ENCODE results near the gene TCF7L2. TPM values are rescaled to one million over a fixed set of nuclear protein-coding genes. Genes with fewer than 3 reads are reported as not detected.

TCF7L2 gene
- polyA plus RNA-seq, 3 donors: 5.4 to 21.3 (median 20.0) TPM

- no peak overlapping the region for H3K27ac ChIP-seq (ENCODE audit: low read depth, low read length)
These were observed 8.4 kb downstream of the TCF7L2 start for GRCh38 chr10:112958275-112958995.

DNA sequence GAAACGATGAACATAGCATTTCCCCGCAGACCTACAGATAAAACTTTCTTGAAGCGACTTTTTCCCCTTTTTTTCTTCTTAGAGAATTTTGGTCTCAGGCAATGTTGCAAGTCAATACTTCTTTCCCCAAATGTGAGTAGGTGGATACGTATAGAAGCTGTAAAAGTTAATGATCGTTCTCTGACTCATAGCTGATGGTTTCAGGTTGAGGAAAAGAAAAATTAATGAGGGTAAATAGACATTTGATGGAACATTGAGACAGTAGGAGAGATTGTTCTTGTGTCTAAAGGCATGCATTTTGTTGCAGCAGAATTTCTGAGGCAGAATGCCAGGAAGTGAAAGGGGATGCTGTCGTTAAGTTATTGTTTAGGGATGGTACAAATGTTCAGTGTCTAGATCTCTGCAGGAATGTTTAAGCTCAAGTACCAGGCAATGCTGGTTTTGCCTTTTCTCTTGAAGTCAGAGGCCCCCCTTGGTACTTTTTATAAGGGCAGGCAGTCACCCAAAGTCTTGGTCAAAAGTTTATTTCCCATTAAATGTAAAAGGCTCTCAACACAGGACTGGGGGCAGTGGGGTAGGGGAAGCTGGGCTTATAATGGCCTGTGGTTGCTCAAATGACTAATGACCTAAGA lies 9.3 kb downstream of the TCF7L2 start:
- H3K27ac ChIP-seq (ENCODE audit: low read depth, low read length): no peak overlapping the region
- WGBS, 3 donors: 65 to 71% (median 67%) methylated on average over 6 of the region's 6 CpGs

More at GRCh38 chr10:112958275-112958995, 8.4 kb downstream of the TCF7L2 start:
- 70 to 73% (median 71%) methylated on average over 8 of the region's 8 CpGs for WGBS, 3 donors

GRCh38 chr10:112960151-112960681 lies 10.2 kb downstream of the TCF7L2 start:
- WGBS, 3 donors: 71 to 83% (median 81%) methylated on average over 4 of the region's 4 CpGs

DNA sequence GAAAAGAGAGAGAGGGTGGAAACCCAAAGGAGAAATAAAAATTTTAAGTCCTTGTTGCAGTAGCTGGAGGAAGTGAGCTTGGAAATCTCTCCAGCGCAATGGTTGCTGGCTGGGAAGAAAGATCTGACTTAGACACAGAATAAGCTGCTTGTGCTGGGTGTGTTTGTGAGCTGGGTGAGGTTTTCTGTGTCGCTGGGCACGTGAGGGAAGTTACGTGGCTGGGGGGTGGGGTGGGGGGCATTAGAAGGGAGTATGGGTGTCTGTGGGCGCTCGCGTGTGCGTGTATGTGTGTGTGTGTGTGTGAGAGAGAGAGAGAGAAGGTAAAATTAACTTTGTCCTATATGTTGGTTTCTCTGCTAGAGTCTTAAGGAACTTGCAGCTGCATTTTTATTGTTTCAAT lies 11.6 kb downstream of the TCF7L2 start:
- WGBS, 3 donors: 61 to 82% (median 65%) methylated on average over 8 of the region's 8 CpGs
- H3K27ac ChIP-seq (ENCODE audit: low read depth, low read length): no peak overlapping the region

More at GRCh38 chr10:112960151-112960681, 10.2 kb downstream of the TCF7L2 start:
- H3K27ac ChIP-seq (ENCODE audit: low read depth, low read length): no peak overlapping the region

- 71 to 88% (median 86%) methylated on average over 4 of the region's 4 CpGs for WGBS, 3 donors
- no peak overlapping the region for H3K27ac ChIP-seq (ENCODE audit: low read depth, low read length)
These were observed 12.3 kb downstream of the TCF7L2 start for GRCh38 chr10:112962343-112962742.

GRCh38 chr10:112963835-112964234 lies 13.8 kb downstream of the TCF7L2 start:
- no peak overlapping the region for H3K27ac ChIP-seq (ENCODE audit: low read depth, low read length)
- 61 to 78% (median 67%) methylated on average over 5 of the region's 5 CpGs for WGBS, 3 donors

- WGBS, 3 donors: 89 to 92% (median 92%) methylated on average over 6 of the region's 6 CpGs
- H3K27ac ChIP-seq (ENCODE audit: low read depth, low read length): no peak overlapping the region
These were observed 14.4 kb downstream of the TCF7L2 start for GRCh38 chr10:112964482-112964881.

DNA sequence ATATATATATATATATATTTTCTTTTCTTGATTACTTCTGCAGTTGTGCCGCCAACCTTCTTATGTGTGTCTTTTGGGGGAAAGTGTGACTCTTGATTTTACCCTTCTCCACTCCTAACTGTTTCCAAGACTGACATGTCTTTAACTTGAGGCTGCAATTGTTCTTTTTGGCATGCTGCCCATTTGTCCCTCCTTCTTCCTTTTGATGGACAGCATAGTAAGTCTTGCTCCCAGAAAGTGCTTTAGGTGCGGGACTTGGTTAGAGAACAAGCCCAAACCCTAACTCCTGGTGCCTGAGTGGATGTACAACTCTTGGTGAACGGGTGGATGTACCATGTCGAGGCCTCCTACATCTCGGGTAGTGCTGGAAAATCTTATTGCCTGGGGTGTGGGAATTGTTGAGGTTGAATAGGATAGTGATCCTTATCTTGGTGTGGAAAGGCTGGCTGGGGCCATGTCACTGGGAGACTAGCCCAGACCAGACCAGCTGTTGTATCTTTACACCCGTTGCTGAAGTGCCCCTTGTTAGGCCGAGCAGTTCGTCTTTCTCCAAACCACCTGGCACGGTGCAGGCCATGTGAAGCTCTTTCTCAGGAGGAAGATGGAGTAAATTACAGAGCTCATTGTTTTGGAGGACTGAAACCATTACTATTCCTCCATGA lies 16.3 kb downstream of the TCF7L2 start:
- WGBS, 3 donors: 84 to 93% (median 88%) methylated on average over 9 of the region's 9 CpGs
- no peak overlapping the region for H3K27ac ChIP-seq (ENCODE audit: low read depth, low read length)

GRCh38 chr10:112967200-112967599 lies 17.2 kb downstream of the TCF7L2 start:
- 87 to 95% (median 91%) methylated on average over 5 of the region's 5 CpGs for WGBS, 3 donors
- H3K27ac ChIP-seq (ENCODE audit: low read depth, low read length): no peak overlapping the region

GRCh38 chr10:112969131-112969530 lies 19.1 kb downstream of the TCF7L2 start:
- WGBS, 3 donors: 82 to 91% (median 84%) methylated on average over 2 of the region's 2 CpGs
- no peak overlapping the region for H3K27ac ChIP-seq (ENCODE audit: low read depth, low read length)

DNA sequence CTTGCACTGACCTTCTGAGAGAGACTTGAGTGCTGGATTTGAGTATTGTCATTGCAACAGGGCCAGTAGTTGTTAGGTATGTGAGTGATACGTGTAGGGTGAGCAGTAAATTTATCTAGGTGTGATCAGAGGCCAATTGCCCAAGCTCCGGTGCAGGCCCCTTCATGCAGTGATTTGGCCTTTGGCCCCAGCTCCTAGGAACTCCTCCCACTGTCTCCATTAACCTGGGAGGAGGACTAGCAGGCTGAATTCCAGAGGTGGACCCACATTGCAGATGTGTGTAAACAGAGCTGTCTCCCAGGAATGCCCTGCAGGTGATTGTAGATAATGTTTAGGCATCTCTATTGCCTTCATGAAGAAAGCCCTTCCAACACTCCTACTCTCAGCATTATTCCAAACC lies 19.5 kb downstream of the TCF7L2 start:
- WGBS, 3 donors: 81 to 100% (median 92%) methylated on average over 2 of the region's 2 CpGs
- no peak overlapping the region for H3K27ac ChIP-seq (ENCODE audit: low read depth, low read length)

DNA sequence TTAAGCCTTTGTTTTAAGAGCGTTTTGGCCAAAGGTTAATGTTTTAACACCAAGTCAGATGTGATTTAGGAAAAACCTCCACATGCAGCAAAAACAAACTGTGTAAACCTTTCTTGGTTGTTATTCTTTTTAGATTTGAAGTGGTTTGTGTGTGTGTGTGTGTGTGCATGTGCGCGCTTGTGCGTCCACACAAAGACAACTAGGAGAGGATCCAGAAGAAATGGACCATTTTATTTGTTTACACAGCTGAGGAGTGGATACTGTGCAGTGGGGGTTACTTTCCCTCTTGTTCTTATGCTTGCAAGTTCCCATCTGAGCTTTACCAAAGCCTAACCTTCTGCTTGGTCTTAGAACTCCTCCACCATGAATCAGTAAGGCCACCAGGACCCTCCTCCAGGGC lies 20.0 kb downstream of the TCF7L2 start:
- no peak overlapping the region for H3K27ac ChIP-seq (ENCODE audit: low read depth, low read length)
- WGBS, 3 donors: 81 to 88% (median 85%) methylated on average over 4 of the region's 4 CpGs

DNA sequence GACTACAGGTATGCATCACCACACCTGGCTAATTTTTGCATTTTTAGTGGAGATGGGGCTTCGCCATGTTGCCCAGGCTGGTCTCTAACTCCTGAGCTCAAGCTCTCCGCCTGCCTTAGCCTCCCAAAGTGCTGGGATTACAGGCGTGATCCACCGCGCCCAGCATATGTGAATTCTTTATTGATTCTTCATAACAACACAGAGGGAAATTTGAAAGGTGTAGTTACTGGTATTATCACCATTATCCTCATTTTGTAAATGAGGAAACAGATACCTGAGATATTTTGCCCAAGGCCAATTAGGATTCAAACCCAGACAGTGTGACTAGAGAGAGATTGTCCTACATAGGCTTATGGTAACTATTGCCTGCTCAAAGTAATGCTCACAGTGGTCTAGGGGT lies 22.6 kb downstream of the TCF7L2 start:
- WGBS, 3 donors: 95 to 98% (median 97%) methylated on average over 5 of the region's 5 CpGs
- no peak overlapping the region for H3K27ac ChIP-seq (ENCODE audit: low read depth, low read length)

DNA sequence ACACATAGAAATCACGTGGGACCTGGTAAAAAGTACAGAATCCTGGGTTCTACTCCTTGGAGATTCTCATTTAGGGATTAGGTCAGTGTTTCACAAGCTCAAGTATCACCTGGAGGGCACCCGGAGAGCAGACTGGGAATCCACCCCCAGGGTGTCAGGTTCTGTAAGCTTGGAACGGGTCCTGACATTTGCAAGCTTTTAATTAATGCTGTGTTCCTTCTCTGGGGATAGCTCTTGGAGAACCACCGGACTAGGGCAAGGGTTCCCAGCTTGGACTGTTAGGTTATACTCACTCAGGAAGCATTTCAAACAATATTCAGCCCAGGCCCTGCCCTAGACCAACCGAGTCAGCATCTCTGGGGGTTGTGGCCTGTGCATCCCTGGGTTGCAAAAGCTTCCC lies 23.0 kb downstream of the TCF7L2 start:
- no peak overlapping the region for H3K27ac ChIP-seq (ENCODE audit: low read depth, low read length)
- WGBS, 3 donors: 61 to 72% (median 72%) methylated on average over 5 of the region's 5 CpGs

- H3K27ac ChIP-seq (ENCODE audit: low read depth, low read length): no peak overlapping the region
- WGBS, 3 donors: 82 to 94% (median 92%) methylated on average over 5 of the region's 5 CpGs
These were observed 23.8 kb downstream of the TCF7L2 start for GRCh38 chr10:112973805-112974204.

DNA sequence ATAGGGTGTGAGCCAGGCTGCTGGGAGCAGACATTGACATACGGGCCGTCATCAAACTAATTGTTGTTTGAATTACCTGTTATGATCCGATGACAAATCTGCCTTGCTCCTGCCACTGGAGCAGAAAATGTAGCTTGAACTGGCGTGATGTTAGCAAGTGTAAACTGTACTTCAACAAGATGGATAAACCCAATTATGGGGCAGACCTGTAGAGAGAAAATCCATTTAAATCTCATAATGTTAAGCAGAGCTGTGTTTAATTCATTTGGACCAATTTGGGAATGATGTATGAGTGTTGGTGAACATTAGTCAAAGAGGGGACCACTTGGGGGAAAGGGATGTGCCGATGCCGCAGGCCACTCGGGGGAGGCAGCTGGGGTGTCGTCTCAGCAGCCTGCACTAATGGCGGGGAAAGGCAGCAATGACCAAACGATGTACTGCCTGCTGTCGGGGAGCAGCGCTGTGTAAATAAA lies 27.4 kb downstream of the TCF7L2 start:
- WGBS, 3 donors: 84 to 91% (median 87%) methylated on average over 12 of the region's 12 CpGs
- H3K27ac ChIP-seq (ENCODE audit: low read depth, low read length): no peak overlapping the region

DNA sequence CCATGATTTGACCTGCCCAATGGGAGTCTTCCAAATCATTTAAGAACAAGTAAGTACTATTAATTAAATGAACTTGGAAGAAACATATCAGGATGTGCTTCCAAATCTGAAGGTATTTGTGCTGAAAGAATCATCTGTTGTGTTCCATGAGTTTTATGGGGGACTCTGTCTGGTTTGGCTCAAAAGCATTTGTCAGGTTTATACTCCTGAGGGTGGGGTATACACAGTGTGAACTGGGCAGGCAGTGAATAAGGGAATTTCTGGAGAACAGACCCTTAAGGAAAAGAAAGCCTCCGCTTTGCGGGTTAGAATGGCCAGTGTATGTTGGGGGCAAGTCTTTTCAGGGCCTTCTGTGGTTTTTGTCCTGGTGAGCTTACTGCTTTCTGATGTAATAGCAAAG lies 29.9 kb downstream of the TCF7L2 start:
- WGBS, 3 donors: 94 to 100% (median 95%) methylated on average over 2 of the region's 2 CpGs
- H3K27ac ChIP-seq (ENCODE audit: low read depth, low read length): no peak overlapping the region

DNA sequence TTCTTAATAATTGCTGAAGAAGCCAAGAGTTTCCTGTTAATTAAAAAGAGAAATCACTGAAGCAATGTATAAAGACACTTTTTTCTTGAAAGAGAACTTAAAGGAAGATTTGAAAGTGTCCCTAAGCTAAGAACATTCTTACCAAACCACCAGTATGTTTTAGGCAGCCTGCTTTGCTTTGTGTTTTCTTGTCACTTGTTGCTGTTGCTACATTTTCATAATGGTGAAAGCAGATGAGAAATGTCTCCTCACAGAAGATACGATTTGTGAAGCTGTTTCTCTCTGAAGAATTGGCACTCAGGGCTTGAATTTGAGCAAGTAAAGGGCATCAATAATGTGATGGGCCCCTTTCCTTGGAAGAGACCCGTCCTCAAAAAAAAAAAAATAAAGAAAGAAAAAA lies 30.9 kb downstream of the TCF7L2 start:
- 75 to 83% (median 78%) methylated on average over 2 of the region's 2 CpGs for WGBS, 3 donors
- no peak overlapping the region for H3K27ac ChIP-seq (ENCODE audit: low read depth, low read length)

DNA sequence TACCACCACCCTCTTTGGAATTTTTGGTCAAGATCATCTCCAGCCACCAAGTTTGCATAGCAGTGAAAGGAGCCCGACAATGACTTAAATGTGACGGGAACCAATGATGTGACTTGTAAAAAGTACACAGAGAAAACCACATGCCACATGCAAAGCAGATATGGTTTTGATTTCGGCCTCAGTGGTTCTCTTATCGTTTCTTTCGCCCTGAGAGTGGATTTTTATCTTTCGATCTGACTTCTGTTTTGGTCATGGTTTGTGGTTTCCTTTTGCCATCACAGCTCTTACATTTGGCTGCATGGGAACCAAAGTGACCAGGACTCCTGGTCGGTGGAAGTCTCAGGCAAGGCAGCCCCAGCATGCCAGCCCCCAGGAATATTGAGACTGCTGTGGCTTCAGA lies 31.5 kb downstream of the TCF7L2 start:
- no peak overlapping the region for H3K27ac ChIP-seq (ENCODE audit: low read depth, low read length)
- WGBS, 3 donors: 55 to 80% (median 55%) methylated on average over 7 of the region's 7 CpGs
